Stimulated activated CD8-positive, alpha-beta memory T cell treated with anti-CD3 and anti-CD28 coated beads, Interleukin-12 subunit alpha, Interleukin-12 subunit beta, amount 100 ng/mL, for 1 hour (primary cell): ENCODE data around the gene LSS.
"Not testable (repeated sequence)": the region's sequence is repeated elsewhere in the genome, so short reads cannot be mapped to it uniquely, and the experiment has no call there.

Experiments used
- DNase-seq: peaks from one replicate; pipeline ENCODE4 v3.0.0-alpha.2; 2020; ENCODE audit warnings: low read depth

Gene LSS

GRCh38 chr21:46205166-46205565, 23.4 kb downstream of the LSS start:
- no peak for DNase-seq

- DNase-seq: no peak
Measured at GRCh38 chr21:46203203-46203600, 25.4 kb downstream of the LSS start.

- no peak for DNase-seq
Measured at GRCh38 chr21:46202592-46203202, 25.9 kb downstream of the LSS start.

GRCh38 chr21:46200877-46201803, 27.4 kb downstream of the LSS start:
- DNase-seq: not testable (repeated sequence)

DNA sequence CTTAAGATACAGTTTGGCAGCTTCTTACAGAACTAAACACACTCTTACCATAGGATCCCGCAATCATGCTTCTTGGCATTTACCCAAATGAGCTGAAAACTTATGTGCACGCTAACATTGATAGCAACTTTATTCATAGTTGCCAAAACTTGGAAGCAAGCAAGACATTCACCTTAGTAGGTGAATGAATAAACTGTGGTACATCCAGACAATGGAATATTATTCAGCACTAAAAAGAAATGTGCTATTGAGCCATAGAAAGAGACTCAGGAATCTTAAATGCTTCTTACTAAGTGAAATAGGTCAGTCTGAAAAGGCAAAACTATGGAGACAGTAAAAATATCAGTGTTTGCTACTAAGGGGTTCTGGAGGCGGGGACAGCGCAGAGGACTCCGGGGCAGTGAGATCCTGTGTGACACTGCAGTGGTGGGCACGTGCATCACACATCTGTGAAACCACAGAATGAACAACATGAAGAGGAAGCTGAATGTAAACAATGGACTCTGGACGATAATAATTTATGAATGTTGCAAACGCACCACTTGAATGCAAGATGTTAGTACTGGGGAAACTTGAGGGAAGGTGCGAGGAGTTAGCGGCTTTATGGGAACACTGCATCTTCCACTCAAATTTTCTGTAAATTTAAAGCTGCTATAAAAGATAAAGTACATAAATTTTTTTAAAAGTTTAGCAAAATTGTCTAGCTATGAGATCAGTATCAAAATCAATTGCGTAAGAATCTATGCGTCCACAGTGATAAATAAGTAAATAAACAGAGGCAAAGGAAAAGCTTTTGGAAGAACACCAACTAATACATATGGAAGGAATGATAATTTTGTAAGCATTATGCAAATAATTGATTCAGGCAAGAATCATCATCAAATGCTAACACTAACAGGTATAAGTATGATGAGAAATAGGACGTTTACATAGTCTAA, 28.9 kb downstream of the LSS start:
- no peak for DNase-seq

DNA sequence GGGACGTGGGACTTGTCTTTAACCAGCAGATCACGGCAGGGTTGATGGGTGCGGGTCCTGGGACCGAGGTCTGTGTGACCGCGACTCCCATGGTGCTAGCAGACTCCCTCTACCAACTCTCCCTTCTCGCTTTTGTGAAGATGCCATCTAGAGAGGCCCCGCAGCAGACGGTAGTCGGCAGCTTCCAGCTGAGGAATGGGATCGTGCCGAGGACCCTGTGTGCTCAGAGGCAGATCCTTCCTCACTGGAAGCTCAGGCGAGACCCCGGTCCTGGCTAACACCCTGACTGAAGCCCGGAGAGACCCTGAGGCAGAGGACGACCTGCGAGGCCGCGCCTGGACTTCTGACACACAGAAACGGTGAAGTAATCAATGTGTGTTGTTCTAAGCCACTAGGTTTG, 31.8 kb downstream of the LSS start:
- no peak for DNase-seq

DNA sequence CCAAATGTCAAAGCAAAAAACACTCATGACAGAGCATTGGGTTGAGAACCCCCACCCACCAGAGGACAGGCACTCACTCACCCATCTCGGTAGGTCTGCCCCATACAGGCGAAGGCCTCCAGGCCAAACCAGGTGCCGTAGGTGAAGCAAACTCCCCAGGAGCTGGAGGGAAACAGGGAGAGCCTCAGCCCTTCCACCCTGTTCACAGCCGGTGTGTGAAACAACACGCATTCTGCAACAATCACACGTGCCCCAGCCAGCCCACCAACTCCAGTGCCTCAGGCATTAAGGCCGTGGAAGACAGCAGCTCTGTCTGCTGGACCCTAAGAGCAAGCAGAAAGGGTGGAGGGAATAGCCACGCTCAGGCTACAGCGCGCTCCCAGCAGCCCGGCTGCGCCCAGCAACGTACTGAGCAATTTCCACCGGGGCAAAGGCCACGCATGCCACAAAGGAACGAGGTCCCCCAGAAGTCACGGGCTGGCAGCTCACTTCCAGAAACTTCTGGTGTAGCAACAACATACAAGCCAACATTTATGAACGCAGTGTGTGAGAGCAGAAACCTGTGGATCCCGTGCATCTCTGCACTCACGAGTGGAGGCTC, 32.9 kb downstream of the LSS start:
- DNase-seq: no peak

- DNase-seq: no peak
Measured at GRCh38 chr21:46194374-46195334, 33.9 kb downstream of the LSS start.

DNA sequence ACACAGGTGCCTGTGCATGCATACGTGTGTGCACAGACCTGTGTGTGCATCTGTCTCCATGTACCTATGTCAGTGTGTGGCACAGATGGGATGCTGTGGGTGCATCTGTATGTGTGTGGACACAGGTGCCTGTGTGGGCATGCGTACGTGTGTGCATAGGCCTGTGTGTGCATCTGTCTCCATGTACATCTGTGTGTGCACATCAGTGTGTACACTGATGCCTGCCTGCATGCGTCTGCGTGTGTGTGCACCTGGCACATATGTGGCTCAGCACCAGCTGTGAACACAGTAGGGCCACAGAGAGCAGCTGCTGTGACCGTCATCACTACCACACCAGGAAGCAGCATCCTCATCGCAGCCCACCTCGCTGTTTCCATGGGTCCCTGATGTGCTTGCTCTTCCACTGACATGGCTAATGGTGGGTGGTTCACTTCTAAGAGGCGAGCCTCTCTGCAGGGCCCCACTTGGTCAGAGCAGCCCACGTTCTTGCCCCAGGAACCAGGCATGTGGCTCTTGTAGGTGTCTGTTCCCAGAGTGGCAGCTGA, 34.7 kb downstream of the LSS start:
- DNase-seq: no peak

DNA sequence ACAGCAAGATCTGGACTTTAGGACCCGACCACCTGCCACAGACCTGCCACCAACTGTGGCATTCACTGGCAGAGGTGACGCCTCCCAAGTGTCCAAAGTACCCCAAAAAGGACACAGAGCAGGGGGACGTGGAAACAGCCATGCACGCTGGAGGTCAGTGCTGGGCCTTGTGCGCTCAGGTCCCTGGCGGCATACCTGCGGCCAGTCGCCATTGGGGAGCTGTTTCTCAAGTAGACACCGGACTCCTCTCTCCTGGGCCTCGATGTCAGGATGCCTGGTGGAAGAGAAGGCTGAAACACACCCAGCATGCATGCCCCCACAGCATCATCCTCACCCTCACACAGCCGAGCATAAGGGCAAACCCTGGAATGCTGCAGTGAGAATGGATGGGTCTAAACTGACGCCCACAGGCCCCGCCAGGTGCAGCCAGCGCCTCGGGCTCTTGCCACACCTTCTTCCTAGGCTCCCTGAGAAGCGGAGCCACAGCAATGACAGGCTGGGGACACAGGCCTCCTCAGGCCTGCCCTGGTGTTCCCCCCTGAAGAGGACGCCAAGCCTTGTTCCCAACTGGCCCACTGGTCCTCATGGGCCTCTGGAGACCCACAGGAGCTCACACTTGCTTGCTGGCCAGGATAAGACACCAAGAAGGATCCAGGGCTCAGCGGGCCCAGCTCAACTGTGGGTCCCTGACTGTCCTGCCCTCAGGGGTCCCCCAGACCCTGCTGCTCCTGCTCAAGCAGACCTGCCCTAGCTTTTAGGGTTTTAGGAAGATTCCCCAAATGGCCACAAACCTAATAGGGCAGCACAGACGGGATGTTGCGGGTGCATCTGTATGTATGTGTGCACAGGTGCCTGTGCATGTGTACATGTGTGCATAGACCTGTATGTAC, 36.6 kb downstream of the LSS start:
- DNase-seq: no peak

DNA sequence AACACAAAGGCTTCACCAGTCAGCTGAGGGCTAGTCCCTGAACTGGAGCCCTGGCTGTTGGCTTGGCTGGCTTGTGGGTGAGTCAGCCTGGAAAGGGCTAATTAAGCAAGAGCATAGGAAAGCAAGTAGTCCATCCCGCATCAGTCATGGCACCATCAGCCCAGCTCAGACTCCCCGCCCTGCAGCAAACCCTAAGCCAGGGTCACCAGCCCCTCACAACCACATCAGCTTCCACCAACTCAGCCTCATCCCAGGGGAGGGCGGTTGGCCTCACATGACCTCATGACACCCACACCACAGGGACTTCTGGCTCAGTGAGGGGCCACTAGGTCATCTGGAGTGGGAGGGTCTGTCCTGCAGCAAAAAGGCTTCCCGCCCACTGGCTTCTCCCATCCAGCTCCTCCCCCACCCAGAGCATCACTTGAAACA, 37.3 kb downstream of the LSS start:
- DNase-seq: no peak

- no peak for DNase-seq
Measured at GRCh38 chr21:46190491-46191131, 38.0 kb downstream of the LSS start.

GRCh38 chr21:46189959-46190490, 38.5 kb downstream of the LSS start:
- no peak for DNase-seq

DNA sequence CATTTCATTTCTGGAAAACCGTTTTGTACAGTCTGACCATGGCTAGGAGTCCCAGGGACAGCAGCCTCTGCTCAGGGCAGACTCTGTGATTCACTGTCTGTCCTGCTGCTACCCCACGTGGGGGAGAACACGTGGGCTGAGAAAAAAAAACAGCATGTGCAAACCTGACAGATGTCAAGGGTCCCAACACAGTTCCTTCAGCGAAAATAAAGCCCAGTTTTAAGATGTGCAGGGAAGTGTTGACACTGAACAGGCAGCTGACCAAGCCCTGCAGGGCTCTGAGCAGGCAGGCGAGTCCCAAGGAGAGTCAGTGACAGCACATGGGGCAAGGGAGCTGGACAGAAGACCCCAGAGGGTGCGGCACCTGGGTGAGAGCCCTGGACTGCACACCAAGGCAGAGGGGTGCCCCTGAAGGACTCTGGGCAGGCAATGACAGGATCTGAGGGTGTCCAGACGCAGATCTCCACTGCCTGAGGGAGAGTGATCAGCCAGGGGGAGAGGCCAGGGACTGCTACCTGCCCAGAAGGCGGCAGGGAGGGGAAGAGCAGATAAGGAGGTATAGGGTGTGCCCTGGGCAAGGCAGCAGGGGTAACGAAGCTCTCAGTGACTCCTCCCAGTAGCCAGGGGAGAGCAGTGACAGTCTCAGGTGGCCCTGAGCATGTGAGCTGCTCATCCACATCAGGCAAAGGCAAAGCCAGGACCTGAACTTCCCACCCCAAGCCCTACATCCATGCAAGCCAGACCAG, 39.2 kb downstream of the LSS start:
- DNase-seq: no peak

- no peak for DNase-seq
Measured at GRCh38 chr21:46188226-46189212, 40.1 kb downstream of the LSS start.

DNA sequence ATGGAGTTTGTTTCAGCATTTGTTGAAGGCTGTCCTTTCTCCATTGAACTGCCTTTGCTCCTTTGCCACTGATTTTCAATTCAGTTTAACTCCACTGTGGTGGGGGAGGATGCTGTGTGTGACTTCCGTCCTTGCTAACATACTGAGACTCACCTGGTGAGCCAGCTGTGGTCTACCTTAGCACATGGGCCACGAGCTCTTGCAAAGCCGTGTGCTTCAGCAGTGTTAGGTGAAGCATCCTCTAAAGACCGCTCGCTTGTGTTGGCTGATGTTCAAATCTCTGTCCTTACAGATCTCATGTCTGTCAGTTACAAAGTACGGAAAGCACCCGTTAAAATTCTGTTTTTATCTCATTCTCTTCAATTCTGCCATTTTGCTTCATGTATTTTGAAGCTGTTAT, 40.8 kb downstream of the LSS start:
- DNase-seq: no peak

DNA sequence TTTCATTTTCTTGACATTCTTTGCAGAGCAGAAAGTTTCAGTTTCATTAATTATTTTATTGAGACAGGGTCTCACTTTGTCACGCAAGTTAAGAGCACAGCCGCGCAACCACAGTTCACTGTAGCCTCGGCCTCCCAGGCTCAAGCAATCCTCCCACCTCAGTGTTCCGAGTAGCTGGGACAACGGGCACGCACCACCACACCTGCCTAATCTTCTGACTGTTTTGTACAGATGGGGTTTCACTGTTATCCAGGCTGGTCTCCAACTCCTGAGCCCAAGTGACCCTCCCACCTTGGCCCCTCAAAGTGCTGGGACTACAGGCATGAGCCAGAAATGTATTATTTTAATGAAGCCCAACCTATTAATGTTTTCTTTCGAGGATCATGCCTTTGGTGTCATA, 41.3 kb downstream of the LSS start:
- DNase-seq: no peak
